Measurements from ENCODE around the gene NPTN. TPM values are rescaled to one million over a fixed set of nuclear protein-coding genes. Genes with fewer than 3 reads are reported as not detected.

Gene NPTN
- polyA plus RNA-seq (2012; rRNA removed), result 177 and 183 TPM in 2 replicates
- 147 and 202 TPM in 2 replicates for polyA plus RNA-seq (2012; cell fraction: cytosol; rRNA removed)
- 93.4 and 161 TPM in 2 replicates for polyA plus RNA-seq (2012; cell fraction: nucleus; rRNA removed)

DNA sequence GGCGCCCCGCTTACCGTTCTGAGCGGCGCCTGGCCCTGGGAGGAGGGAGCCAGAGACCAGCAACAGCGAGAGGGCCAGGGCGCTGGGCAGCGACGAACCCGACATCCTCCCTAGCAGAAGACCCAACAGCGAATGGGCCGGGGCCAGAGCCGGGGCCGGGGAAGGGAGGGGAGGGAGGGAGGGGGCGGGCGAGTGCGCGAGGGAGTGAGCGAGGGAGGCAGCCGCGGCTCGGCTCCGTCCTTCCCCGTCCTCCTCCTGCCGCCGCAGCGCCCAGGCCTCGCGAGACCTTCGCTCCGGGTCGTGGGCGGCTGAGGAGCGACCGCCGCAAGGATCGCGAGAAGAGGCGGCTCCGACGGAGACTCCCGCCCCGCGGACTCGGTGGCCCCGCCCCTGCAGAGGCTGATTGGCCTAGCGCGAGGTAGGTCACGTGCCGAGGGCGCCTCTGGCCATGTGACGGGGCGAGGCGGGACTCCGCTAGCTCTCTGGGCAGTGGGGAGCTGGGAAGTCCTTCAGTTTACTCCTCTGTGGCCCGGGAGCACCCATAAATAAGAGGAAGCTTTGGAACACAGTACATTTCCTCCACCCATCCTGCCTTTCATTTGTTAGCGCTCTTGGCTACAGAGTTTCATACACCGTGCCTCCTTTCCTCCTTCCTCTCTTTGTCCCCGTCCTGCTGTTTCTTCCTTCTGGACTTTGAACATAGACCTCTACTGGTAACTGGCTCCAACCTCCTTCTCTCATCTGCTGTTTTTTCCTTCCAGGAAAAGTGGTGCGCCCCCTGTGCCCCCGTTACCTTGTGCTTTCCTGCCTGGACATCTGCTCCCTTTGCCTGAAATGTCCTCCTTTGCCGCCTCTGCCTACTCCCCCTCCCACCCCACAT lies at the start of gene NPTN:
TSS of gene NPTN (minus strand) at position 279 of the 880 bp plus-strand sequence. CDS start at position 105, 174 bp downstream.
- Histone ChIP-seq H4K20me1 (ENCODE audit: insufficient read depth) (peaks cover 35% of the 10 kb centered on the region), H3K4me3 (ENCODE audit: low read depth in 2 of 2, low read length in 1 of 2) (peak within 1 kb of the TSS; percentile 78 to 85), H3F3A (replicated peaks; ENCODE audit: insufficient read depth) (peaks cover 23% of the 10 kb centered on the region), H2AFZ (ENCODE audit: low read depth) (peak within 1 kb of the TSS; percentile 5; the same call in 1 of the 2 replicates), H3K4me2 (peak within 1 kb of the TSS; percentile 85), H3K9me2 (no peaks in the 10 kb centered on the region), H3K9me3 (no peaks in the 10 kb centered on the region), H3K9ac (peak within 1 kb of the TSS; percentile 81), H3K27ac (ENCODE audit: low read depth in 2 of 2, low read length in 1 of 2) (peak within 1 kb of the TSS; percentile 82 to 98), H3K79me2 (ENCODE audit: insufficient read depth) (peaks cover 45% of the 10 kb centered on the region), H3K27me3 (ENCODE audit: insufficient read depth) (no peaks in the 10 kb centered on the region), H3K36me3 (replicated peaks in 1 of 2; ENCODE audit: control insufficient read depth in 1 of 2, insufficient read depth in 2 of 2, low read length in 1 of 2) (no peaks in the 10 kb centered on the region), H3K4me1 (ENCODE audit: control insufficient read depth in 1 of 2, insufficient read depth in 2 of 2, low read depth in 1 of 2, low read length in 1 of 2) (peaks cover 28 to 29% of the 10 kb centered on the region in 2 experiments)
- DNase-seq, result peak; percentile 97
- 12% methylated on average over 21 of the region's 62 CpGs for WGBS (ENCODE audit: low lambda C conversion rate)
- ChIA-PET POLR2A (interaction anchor here (0.8 to 1.0 kb wide), 3 partner anchors 30 to 73 kb away, joined by 3 to 4 read pairs (median 3); no protein-coding TSS in a partner anchor), CTCF (interaction anchor here (0.9 to 9.5 kb wide), 8 partner anchors 16 to 336 kb away, joined by 3 to 256 read pairs (median 8); no protein-coding TSS in a partner anchor)
- TF ChIP-seq, protein P1, sequence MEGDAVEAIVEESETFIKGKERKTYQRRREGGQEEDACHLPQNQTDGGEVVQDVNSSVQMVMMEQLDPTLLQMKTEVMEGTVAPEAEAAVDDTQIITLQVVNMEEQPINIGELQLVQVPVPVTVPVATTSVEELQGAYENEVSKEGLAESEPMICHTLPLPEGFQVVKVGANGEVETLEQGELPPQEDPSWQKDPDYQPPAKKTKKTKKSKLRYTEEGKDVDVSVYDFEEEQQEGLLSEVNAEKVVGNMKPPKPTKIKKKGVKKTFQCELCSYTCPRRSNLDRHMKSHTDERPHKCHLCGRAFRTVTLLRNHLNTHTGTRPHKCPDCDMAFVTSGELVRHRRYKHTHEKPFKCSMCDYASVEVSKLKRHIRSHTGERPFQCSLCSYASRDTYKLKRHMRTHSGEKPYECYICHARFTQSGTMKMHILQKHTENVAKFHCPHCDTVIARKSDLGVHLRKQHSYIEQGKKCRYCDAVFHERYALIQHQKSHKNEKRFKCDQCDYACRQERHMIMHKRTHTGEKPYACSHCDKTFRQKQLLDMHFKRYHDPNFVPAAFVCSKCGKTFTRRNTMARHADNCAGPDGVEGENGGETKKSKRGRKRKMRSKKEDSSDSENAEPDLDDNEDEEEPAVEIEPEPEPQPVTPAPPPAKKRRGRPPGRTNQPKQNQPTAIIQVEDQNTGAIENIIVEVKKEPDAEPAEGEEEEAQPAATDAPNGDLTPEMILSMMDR (IDR thresholded peaks at IDR 0.05), result 0 out of 2 replicates have a peak, but pooled peaks have one; percentile 14
- TF ChIP-seq RXRA (IDR thresholded peaks at IDR 0.05; ENCODE audit: borderline replicate concordance, low read depth) (no peak), NRF1 (IDR thresholded peaks at IDR 0.05; ENCODE audit: low read depth, low read length) (no peak), FOXJ3 (CRISPR knock-in tag; IDR thresholded peaks at IDR 0.05) (no peak), CHD2 (IDR thresholded peaks at IDR 0.05; ENCODE audit: low read length, partially characterized antibody) (peak; percentile 99), TAF1 (IDR thresholded peaks at IDR 0.05; ENCODE audit: borderline replicate concordance, low read depth, low read length) (peak; percentile 75; the same call in 1 of the 2 replicates), JUND (IDR thresholded peaks at IDR 0.05) (no peak), ELF1 (IDR thresholded peaks at IDR 0.05) (no peak), FOXM1 (IDR thresholded peaks at IDR 0.05; ENCODE audit: low read depth) (no peak), RAD21 (IDR thresholded peaks at IDR 0.05; ENCODE audit: low read length) (no peak), POLR2AphosphoS5 (IDR thresholded peaks at IDR 0.05; ENCODE audit: low read depth, low read length) (peak; percentile 90), EZH2phosphoT487 (IDR thresholded peaks at IDR 0.05; ENCODE audit: borderline replicate concordance, low read depth) (no peak), RFX5 (IDR thresholded peaks at IDR 0.05; ENCODE audit: low read length) (no peak), SIN3A (IDR thresholded peaks at IDR 0.05; ENCODE audit: borderline replicate concordance, low read depth, low read length) (peak; percentile 91; the same call in 1 of the 2 replicates), MXI1 (IDR thresholded peaks at IDR 0.05; ENCODE audit: low read depth, low read length) (0 out of 2 replicates have a peak, but pooled peaks have one; percentile 15)
- TF ChIP-seq, protein P2, sequence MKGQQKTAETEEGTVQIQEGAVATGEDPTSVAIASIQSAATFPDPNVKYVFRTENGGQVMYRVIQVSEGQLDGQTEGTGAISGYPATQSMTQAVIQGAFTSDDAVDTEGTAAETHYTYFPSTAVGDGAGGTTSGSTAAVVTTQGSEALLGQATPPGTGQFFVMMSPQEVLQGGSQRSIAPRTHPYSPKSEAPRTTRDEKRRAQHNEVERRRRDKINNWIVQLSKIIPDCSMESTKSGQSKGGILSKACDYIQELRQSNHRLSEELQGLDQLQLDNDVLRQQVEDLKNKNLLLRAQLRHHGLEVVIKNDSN (IDR thresholded peaks at IDR 0.05; ENCODE audit: borderline replicate concordance, low read depth), result peak; percentile 98
- TF ChIP-seq, protein P3, sequence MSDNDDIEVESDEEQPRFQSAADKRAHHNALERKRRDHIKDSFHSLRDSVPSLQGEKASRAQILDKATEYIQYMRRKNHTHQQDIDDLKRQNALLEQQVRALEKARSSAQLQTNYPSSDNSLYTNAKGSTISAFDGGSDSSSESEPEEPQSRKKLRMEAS (IDR thresholded peaks at IDR 0.05; ENCODE audit: low read depth), result peak; percentile 59
- TF ChIP-seq, protein P4, sequence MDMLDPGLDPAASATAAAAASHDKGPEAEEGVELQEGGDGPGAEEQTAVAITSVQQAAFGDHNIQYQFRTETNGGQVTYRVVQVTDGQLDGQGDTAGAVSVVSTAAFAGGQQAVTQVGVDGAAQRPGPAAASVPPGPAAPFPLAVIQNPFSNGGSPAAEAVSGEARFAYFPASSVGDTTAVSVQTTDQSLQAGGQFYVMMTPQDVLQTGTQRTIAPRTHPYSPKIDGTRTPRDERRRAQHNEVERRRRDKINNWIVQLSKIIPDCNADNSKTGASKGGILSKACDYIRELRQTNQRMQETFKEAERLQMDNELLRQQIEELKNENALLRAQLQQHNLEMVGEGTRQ (IDR thresholded peaks at IDR 0.05; ENCODE audit: borderline replicate concordance, low read depth, low read length), result peak; percentile 97
- TF ChIP-seq, protein P5, sequence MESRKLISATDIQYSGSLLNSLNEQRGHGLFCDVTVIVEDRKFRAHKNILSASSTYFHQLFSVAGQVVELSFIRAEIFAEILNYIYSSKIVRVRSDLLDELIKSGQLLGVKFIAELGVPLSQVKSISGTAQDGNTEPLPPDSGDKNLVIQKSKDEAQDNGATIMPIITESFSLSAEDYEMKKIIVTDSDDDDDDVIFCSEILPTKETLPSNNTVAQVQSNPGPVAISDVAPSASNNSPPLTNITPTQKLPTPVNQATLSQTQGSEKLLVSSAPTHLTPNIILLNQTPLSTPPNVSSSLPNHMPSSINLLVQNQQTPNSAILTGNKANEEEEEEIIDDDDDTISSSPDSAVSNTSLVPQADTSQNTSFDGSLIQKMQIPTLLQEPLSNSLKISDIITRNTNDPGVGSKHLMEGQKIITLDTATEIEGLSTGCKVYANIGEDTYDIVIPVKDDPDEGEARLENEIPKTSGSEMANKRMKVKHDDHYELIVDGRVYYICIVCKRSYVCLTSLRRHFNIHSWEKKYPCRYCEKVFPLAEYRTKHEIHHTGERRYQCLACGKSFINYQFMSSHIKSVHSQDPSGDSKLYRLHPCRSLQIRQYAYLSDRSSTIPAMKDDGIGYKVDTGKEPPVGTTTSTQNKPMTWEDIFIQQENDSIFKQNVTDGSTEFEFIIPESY (IDR thresholded peaks at IDR 0.05; ENCODE audit: borderline replicate concordance, low read depth), result peak; percentile 97
